HepG2 (cell line): ENCODE measurements around the gene DHX36. TPM values are rescaled to one million over a fixed set of nuclear protein-coding genes. Genes with fewer than 3 reads are reported as not detected.

Experiments used
- ATAC-seq: fragments of 200-7000 bp; cut with Tn5 transposase; 3 replicates; pipeline ENCODE4 v1.9.1; 2020; ENCODE audit warnings: mild to moderate bottlenecking, moderate library complexity
- BruUV-seq: library from RNA; stranded (reverse); fragments of 400-500 nt; replicated peaks from 2 replicates; lab custom pipeline; 2021; lab: Mats Ljungman, UMichigan
- CTCF ChIA-PET: fragments of 300-600 bp; formaldehyde crosslinking; extraction: SDS; loops from one replicate; lab custom pipeline; 2021; ENCODE audit warnings: low total read pairs, inconsistent platforms, low intra/inter-chr PET ratio; lab: Yijun Ruan, JAX
- POLR2A ChIA-PET: fragments of 350-600 bp; sonication (Branson Sonifier 250); formaldehyde crosslinking; loops from one replicate; lab custom pipeline; 2020; ENCODE audit warnings: antibody characterized with exemption, inconsistent platforms; lab: Yijun Ruan, JAX
- DNase-seq: peaks from one replicate; pipeline ENCODE4 v3.0.0-alpha.2; 2015; ENCODE audit warnings: low spot score
- FAIRE-seq: peaks from 3 replicates; lab custom pipeline; 2011; peaks lifted over from hg19 to GRCh38; lab: Jason Lieb, UNC
- H2AFZ ChIP-seq: one replicate; pipeline ENCODE4 v1.6.1; 2011; ENCODE audit warnings: low read length, inconsistent platforms
- H3K27ac ChIP-seq: fragments of 300-600 bp; 3 replicates; pipeline ENCODE4 v1.8.0; 2011; ENCODE audit warnings: mixed run types, mild to moderate bottlenecking, mixed read lengths, low read length, inconsistent platforms; ENCODE audit not compliant: insufficient read depth; ENCODE audit errors: extremely low read length
- H3K27me3 ChIP-seq, 2 experiments: fragments of 200-600 bp in 1 of 2; 2 replicates in 1 of 2; 3 replicates in 1 of 2; pipeline versions ENCODE4 v1.6.0 to v1.8.0; 2011; ENCODE audit warnings: low read length in 2 of 2, mild to moderate bottlenecking in 2 of 2, moderate library complexity in 2 of 2, inconsistent platforms in 1 of 2; ENCODE audit not compliant: insufficient read depth in 2 of 2, control insufficient read depth in 1 of 2
- H3K36me3 ChIP-seq, 2 experiments: fragments of 200-600 bp in 1 of 2; replicated peaks in 1 of 2; 2 replicates in 1 of 2; 3 replicates in 1 of 2; pipeline versions ENCODE4 v1.5.1 to v1.8.0; 2011; ENCODE audit warnings: low read length in 2 of 2, inconsistent platforms in 1 of 2; ENCODE audit not compliant: insufficient read depth in 2 of 2, control insufficient read depth in 1 of 2
- H3K4me1 ChIP-seq: 2 replicates; pipeline ENCODE4 v1.5.1; 2012; ENCODE audit warnings: low read length, inconsistent platforms; ENCODE audit not compliant: insufficient read depth
- H3K4me2 ChIP-seq: 2 replicates; pipeline ENCODE4 v1.6.0; 2011; ENCODE audit warnings: low read depth, low read length, inconsistent platforms
- H3K4me3 ChIP-seq, 3 experiments: fragments of 200-600 bp in 1 of 3; sonication (generic), shearing (Covaris generic) in 1 of 3; replicated peaks in 1 of 3; 2 replicates each; pipeline ENCODE4 v1.5.1; 2011 to 2016; ENCODE audit warnings: low read length in 3 of 3, inconsistent platforms in 2 of 3, low read depth in 2 of 3, mild to moderate bottlenecking in 2 of 3, control low read depth in 1 of 3, mixed read lengths in 1 of 3; ENCODE audit not compliant: insufficient read depth in 1 of 3
- H3K79me2 ChIP-seq: one replicate; pipeline ENCODE4 v1.6.1; 2011; ENCODE audit warnings: low read length, inconsistent platforms; ENCODE audit not compliant: insufficient read depth
- H3K9ac ChIP-seq: 2 replicates; pipeline ENCODE4 v1.6.0; 2011; ENCODE audit warnings: mild to moderate bottlenecking, low read depth, low read length, inconsistent platforms; ENCODE audit not compliant: insufficient read depth
- H3K9me3 ChIP-seq: 2 replicates; pipeline ENCODE4 v1.5.1; 2012; ENCODE audit warnings: mild to moderate bottlenecking, low read length
- H4K20me1 ChIP-seq: 2 replicates; pipeline ENCODE4 v1.6.0; 2011; ENCODE audit warnings: inconsistent platforms, mild to moderate bottlenecking, low read length, moderate library complexity; ENCODE audit not compliant: insufficient read depth
- ELF3 ChIP-seq: IDR thresholded peaks from 2 replicates; pipeline ENCODE4 v1.6.1; 2016; ENCODE audit warnings: missing genetic modification reagents, missing compliant biosample characterization
- HOXA7 ChIP-seq: sonication (generic); formaldehyde crosslinking; IDR thresholded peaks from 2 replicates; pipeline ENCODE4 v1.8.1; 2022; ENCODE audit warnings: mild to moderate bottlenecking, missing genetic modification reagents, moderate library complexity
- HOXA9 ChIP-seq: sonication (generic); formaldehyde crosslinking; IDR thresholded peaks from 2 replicates; pipeline ENCODE4 v1.8.1; 2022; ENCODE audit warnings: missing genetic modification reagents, mild to moderate bottlenecking, moderate library complexity, borderline replicate concordance
- ISL2 ChIP-seq: sonication (generic); formaldehyde crosslinking; IDR thresholded peaks from 2 replicates; pipeline ENCODE4 v1.5.0; 2020; ENCODE audit warnings: missing genetic modification reagents
- MLLT10 ChIP-seq: sonication (generic); formaldehyde crosslinking; IDR thresholded peaks from 2 replicates; pipeline ENCODE4 v1.4.0; 2020; ENCODE audit warnings: missing genetic modification reagents
- MTERF4 ChIP-seq: sonication (generic); formaldehyde crosslinking; IDR thresholded peaks from 2 replicates; pipeline ENCODE4 v1.8.0; 2023; ENCODE audit warnings: mild to moderate bottlenecking, missing genetic modification reagents
- PAX8 ChIP-seq: sonication (generic); formaldehyde crosslinking; IDR thresholded peaks from 2 replicates; pipeline ENCODE4 v1.8.0; 2022; ENCODE audit warnings: mild to moderate bottlenecking, missing genetic modification reagents, borderline replicate concordance
- PRPF4 ChIP-seq: fragments of 200-400 bp; formaldehyde crosslinking; IDR thresholded peaks from 2 replicates; pipeline ENCODE4 v1.6.1; 2016; ENCODE audit warnings: low read length, low read depth; ENCODE audit not compliant: poor library complexity, severe bottlenecking
- ZNF138 ChIP-seq: sonication (generic); formaldehyde crosslinking; IDR thresholded peaks from 2 replicates; pipeline ENCODE4 v1.5.0; 2020; ENCODE audit warnings: mild to moderate bottlenecking, low read depth, missing genetic modification reagents
- ZNF354B ChIP-seq: sonication (generic); formaldehyde crosslinking; IDR thresholded peaks from 2 replicates; pipeline ENCODE4 v1.8.0; 2022; ENCODE audit warnings: mild to moderate bottlenecking, missing genetic modification reagents
- ZNF607 ChIP-seq: sonication (generic); formaldehyde crosslinking; IDR thresholded peaks from 2 replicates; pipeline ENCODE4 v1.5.1; 2020; ENCODE audit warnings: missing genetic modification reagents, mild to moderate bottlenecking, borderline replicate concordance
- ZNF672 ChIP-seq: sonication (generic); formaldehyde crosslinking; IDR thresholded peaks from 2 replicates; pipeline ENCODE4 v1.8.1; 2022; ENCODE audit warnings: missing genetic modification reagents
- ZNF780A ChIP-seq: sonication (generic); formaldehyde crosslinking; IDR thresholded peaks from 2 replicates; pipeline ENCODE4 v1.8.0; 2022; ENCODE audit warnings: mild to moderate bottlenecking, missing genetic modification reagents, moderate library complexity
- WGBS: methylation state at CpG from one replicate; pipeline ENCODE4 v1.1.6; 2017; ENCODE audit warnings: low lambda C conversion rate; 5-methylcytosine and 5-hydroxymethylcytosine counted together
- in situ Hi-C: cut with HindIII; loops from 2 replicates; pipeline ENCODE4 v1.10.0; 2017; ENCODE audit warnings: low pct_unique_long_range_greater_than_20kb; ENCODE audit not compliant: extremely low pct_ligation_motif_present
- intact Hi-C: fragments of 100-400 bp; cut with micrococcal nuclease; formaldehyde crosslinking; loops from one replicate; pipeline ENCODE4 v1.10.0; 2022; ENCODE audit not compliant: unreplicated experiment
- polyA plus RNA-seq, 8 experiments: library from polyadenylated mRNA; depleted of rRNA in 3 of 8; stranded (reverse) in 7 of 8; unstranded in 1 of 8; fragments of >200 nt; fragmentation: Illumina TruSeq in 4 of 8; extraction: Trizol in 4 of 8; gene quantifications; 2 replicates each; pipeline versions ENCODE4 v1.2.1 to v1.2.3, GENCODE V29; 2011 to 2016; ENCODE audit warnings: low read depth in 4 of 8, missing spikeins in 1 of 8, mixed read lengths in 1 of 8; ENCODE audit not compliant: insufficient read depth in 1 of 8
- total RNA-seq, 5 experiments: library from RNA; depleted of rRNA; stranded (reverse); fragments of >200 nt; fragmentation: Illumina TruSeq; extraction: Trizol; gene quantifications; 2 replicates each; pipeline ENCODE4 v1.2.3, GENCODE V29; 2016; ENCODE audit warnings: low read depth in 1 of 5
- TF ChIP-seq, protein P1 (sequence below): sonication (generic); formaldehyde crosslinking; IDR thresholded peaks from 2 replicates; pipeline ENCODE4 v1.8.0; 2022; ENCODE audit warnings: mild to moderate bottlenecking, missing genetic modification reagents, borderline replicate concordance

DHX36 gene
- total and polyA plus RNA-seq, 2 of the 13 experiments (the other 11 are each of a cell fraction or from before 2014, with no cell fraction given): 30.3 to 44.2 TPM

DNA sequence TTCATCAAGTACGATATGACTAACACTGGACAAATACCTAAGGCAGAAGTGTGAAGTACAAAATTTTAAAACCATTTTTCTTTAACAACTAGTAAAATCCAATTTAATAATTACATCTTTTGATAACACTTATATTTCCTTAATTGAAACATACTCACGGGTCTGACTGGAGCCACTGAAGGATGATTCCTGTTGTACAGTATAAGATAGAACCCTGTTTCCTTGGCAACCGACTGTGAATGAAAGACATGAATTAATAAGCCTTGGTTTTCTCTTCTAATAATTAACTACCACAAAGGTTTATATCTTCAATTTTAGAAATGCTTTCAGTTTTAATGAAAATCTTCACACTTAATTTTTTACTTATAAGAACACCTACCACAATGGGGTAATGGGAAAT is 19.4 kb downstream of the DHX36 start:
- TF ChIP-seq ZNF607: no peak
- TF ChIP-seq PAX8 (CRISPR knock-in tag): no peak
- no peak for TF ChIP-seq ISL2 (CRISPR knock-in tag)
- no peak for TF ChIP-seq HOXA9 (CRISPR knock-in tag)
- TF ChIP-seq MLLT10: no peak
- no peak for TF ChIP-seq HOXA7 (CRISPR knock-in tag)
- no peak for TF ChIP-seq ZNF672 (CRISPR knock-in tag)
- TF ChIP-seq ZNF138 (CRISPR knock-in tag): no peak
- TF ChIP-seq ZNF780A: no peak
- TF ChIP-seq MTERF4 (CRISPR knock-in tag): no peak
- TF ChIP-seq PRPF4: no peak
- TF ChIP-seq ZNF354B (CRISPR knock-in tag): no peak
- TF ChIP-seq, protein P1, sequence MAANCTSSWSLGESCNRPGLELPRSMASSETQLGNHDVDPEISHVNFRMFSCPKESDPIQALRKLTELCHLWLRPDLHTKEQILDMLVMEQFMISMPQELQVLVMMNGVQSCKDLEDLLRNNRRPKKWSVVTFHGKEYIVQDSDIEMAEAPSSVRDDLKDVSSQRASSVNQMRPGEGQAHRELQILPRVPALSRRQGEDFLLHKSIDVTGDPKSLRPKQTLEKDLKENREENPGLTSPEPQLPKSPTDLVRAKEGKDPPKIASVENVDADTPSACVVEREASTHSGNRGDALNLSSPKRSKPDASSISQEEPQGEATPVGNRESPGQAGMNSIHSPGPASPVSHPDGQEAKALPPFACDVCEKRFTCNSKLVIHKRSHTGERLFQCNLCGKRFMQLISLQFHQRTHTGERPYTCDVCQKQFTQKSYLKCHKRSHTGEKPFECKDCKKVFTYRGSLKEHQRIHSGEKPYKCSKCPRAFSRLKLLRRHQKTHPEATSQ: no peak
- no peak for TF ChIP-seq ELF3 (CRISPR knock-in tag)
- Histone ChIP-seq H3K4me1 (no peaks in the 10 kb centered on the region), H2AFZ (no peak overlapping the region), H3K9me3 (no peaks in the 10 kb centered on the region), H4K20me1 (no peaks in the 10 kb centered on the region), H3K79me2 (no peaks in the 10 kb centered on the region), H3K27me3 (no peaks in the 10 kb centered on the region), H3K9ac (no peak overlapping the region), H3K4me3 (no peak overlapping the region), H3K27ac (no peak overlapping the region), H3K4me2 (no peak overlapping the region), H3K36me3 (peaks cover 9 to 75% of the 10 kb centered on the region in 2 experiments)
- ChIA-PET POLR2A (no interaction called here), CTCF (no interaction called here)
- intact Hi-C loops: no loop called here
- no peak for FAIRE-seq
- in situ Hi-C loops: no loop called here
- WGBS: 97% methylated on average over 3 of the region's 3 CpGs
- no peak for ATAC-seq
- no peak for DNase-seq
- BruUV-seq: no TSS peak
